Measurements from ENCODE around the gene MAGEA2. TPM values are rescaled to one million over a fixed set of nuclear protein-coding genes. Genes with fewer than 3 reads are reported as not detected.
"Not testable (repeated sequence)": the region's sequence is repeated elsewhere in the genome, so short reads cannot be mapped to it uniquely, and the experiment has no call there.

Gene MAGEA2
- total and polyA plus RNA-seq, 4 donors = not detected

- Histone ChIP-seq H3K9me3 (ENCODE audit: control insufficient read depth in 4 of 4, low read length in 3 of 4) (no peaks in the 10 kb centered on the region), H3K27ac (ENCODE audit: low read depth in 1 of 2, low read length in 2 of 2) (no peak within 1 kb of the TSS), H3K27me3 (ENCODE audit: control insufficient read depth in 4 of 4, insufficient read depth in 4 of 4, low read length in 3 of 4) (no peaks in the 10 kb centered on the region), H3K36me3 (ENCODE audit: control insufficient read depth in 4 of 4, insufficient read depth in 3 of 4, low read depth in 1 of 4, low read length in 3 of 4) (no peaks in the 10 kb centered on the region), H3K9ac (ENCODE audit: low read depth in 1 of 2, low read length in 2 of 2) (no peak within 1 kb of the TSS), H3K4me3 (ENCODE audit: low read depth in 1 of 3, low read length in 3 of 3) (no peak within 1 kb of the TSS), H3K4me1 (ENCODE audit: control insufficient read depth in 4 of 4, insufficient read depth in 4 of 4, low read length in 3 of 4) (no peaks in the 10 kb centered on the region)
- no peak for DNase-seq (ENCODE audit: low spot score)
- no peak for TF ChIP-seq FOXA1 (IDR thresholded peaks at IDR 0.05)
- no peak for TF ChIP-seq RAD21 (IDR thresholded peaks at IDR 0.05)
- no peak for TF ChIP-seq SP1 (IDR thresholded peaks at IDR 0.05)
- TF ChIP-seq RXRA (IDR thresholded peaks at IDR 0.05) = no peak
- TF ChIP-seq TAF1 (conservative IDR thresholded peaks at IDR 0.05) = no peak
- TF ChIP-seq, protein P1, sequence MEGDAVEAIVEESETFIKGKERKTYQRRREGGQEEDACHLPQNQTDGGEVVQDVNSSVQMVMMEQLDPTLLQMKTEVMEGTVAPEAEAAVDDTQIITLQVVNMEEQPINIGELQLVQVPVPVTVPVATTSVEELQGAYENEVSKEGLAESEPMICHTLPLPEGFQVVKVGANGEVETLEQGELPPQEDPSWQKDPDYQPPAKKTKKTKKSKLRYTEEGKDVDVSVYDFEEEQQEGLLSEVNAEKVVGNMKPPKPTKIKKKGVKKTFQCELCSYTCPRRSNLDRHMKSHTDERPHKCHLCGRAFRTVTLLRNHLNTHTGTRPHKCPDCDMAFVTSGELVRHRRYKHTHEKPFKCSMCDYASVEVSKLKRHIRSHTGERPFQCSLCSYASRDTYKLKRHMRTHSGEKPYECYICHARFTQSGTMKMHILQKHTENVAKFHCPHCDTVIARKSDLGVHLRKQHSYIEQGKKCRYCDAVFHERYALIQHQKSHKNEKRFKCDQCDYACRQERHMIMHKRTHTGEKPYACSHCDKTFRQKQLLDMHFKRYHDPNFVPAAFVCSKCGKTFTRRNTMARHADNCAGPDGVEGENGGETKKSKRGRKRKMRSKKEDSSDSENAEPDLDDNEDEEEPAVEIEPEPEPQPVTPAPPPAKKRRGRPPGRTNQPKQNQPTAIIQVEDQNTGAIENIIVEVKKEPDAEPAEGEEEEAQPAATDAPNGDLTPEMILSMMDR (IDR thresholded peaks at IDR 0.05; ENCODE audit: low read depth, low read length, missing input control) = no peak
- TF ChIP-seq HNF4A (conservative IDR thresholded peaks at IDR 0.05) = no peak
- no peak for TF ChIP-seq GABPA (IDR thresholded peaks at IDR 0.05 in 1 of 2, conservative IDR thresholded peaks at IDR 0.05 in 1 of 2)
- TF ChIP-seq YY1 (IDR thresholded peaks at IDR 0.05) = no peak
- TF ChIP-seq EGR1 (IDR thresholded peaks at IDR 0.05; ENCODE audit: low read depth in 2 of 2) = no peak
- no peak for TF ChIP-seq FOXA2 (IDR thresholded peaks at IDR 0.05)
- TF ChIP-seq, protein P2, sequence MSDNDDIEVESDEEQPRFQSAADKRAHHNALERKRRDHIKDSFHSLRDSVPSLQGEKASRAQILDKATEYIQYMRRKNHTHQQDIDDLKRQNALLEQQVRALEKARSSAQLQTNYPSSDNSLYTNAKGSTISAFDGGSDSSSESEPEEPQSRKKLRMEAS (IDR thresholded peaks at IDR 0.05) = no peak
- WGBS = 89% methylated on average over 19 of the region's 21 CpGs
These were observed 20.2 kb downstream of the MAGEA2 start, which contains the start of the genes CSAG1 and MAGEA12 for GRCh38 chrX:152733261-152733975. CSAG1 (minus strand) TSS chrX:152733721; CDS start chrX:152732460, 1,261 bp downstream. MAGEA12 (plus strand) TSS chrX:152733757; CDS start chrX:152736162, 2,405 bp downstream.

GRCh38 chrX:152725409-152725808, 28.2 kb downstream of the MAGEA2 start:
- WGBS = 77% methylated on average over 7 of the region's 7 CpGs
- no peaks in the 10 kb centered on the region for H3K9me3 ChIP-seq (ENCODE audit: control insufficient read depth in 4 of 4, low read length in 3 of 4)
- DNase-seq (ENCODE audit: low spot score) = no peak
- peaks cover 0 to 2% (median 0%) of the 10 kb centered on the region in 4 donors for H3K27me3 ChIP-seq (ENCODE audit: control insufficient read depth in 4 of 4, insufficient read depth in 4 of 4, low read length in 3 of 4)
- no peak overlapping the region for H3K4me3 ChIP-seq (ENCODE audit: low read depth in 1 of 3, low read length in 3 of 3)
- no peaks in the 10 kb centered on the region for H3K4me1 ChIP-seq (ENCODE audit: control insufficient read depth in 4 of 4, insufficient read depth in 4 of 4, low read length in 3 of 4)
- no peak overlapping the region for H3K27ac ChIP-seq (ENCODE audit: low read depth in 1 of 2, low read length in 2 of 2)
- no peaks in the 10 kb centered on the region for H3K36me3 ChIP-seq (ENCODE audit: control insufficient read depth in 4 of 4, insufficient read depth in 3 of 4, low read depth in 1 of 4, low read length in 3 of 4)
- no peak overlapping the region for H3K9ac ChIP-seq (ENCODE audit: low read depth in 1 of 2, low read length in 2 of 2)
- TF ChIP-seq, protein P1 (IDR thresholded peaks at IDR 0.05; ENCODE audit: low read depth, low read length, missing input control) = no peak
- TF ChIP-seq SP1 (IDR thresholded peaks at IDR 0.05) (no peak), JUND (IDR thresholded peaks at IDR 0.05) (no peak), HNF4G (IDR thresholded peaks at IDR 0.05) (no peak), FOXA1 (IDR thresholded peaks at IDR 0.05) (no peak), TAF1 (conservative IDR thresholded peaks at IDR 0.05) (no peak), RXRA (IDR thresholded peaks at IDR 0.05) (no peak), NR2F2 (IDR thresholded peaks at IDR 0.05) (no peak), REST (IDR thresholded peaks at IDR 0.05) (no peak)
- TF ChIP-seq, protein P2 (IDR thresholded peaks at IDR 0.05) = no peak

DNA sequence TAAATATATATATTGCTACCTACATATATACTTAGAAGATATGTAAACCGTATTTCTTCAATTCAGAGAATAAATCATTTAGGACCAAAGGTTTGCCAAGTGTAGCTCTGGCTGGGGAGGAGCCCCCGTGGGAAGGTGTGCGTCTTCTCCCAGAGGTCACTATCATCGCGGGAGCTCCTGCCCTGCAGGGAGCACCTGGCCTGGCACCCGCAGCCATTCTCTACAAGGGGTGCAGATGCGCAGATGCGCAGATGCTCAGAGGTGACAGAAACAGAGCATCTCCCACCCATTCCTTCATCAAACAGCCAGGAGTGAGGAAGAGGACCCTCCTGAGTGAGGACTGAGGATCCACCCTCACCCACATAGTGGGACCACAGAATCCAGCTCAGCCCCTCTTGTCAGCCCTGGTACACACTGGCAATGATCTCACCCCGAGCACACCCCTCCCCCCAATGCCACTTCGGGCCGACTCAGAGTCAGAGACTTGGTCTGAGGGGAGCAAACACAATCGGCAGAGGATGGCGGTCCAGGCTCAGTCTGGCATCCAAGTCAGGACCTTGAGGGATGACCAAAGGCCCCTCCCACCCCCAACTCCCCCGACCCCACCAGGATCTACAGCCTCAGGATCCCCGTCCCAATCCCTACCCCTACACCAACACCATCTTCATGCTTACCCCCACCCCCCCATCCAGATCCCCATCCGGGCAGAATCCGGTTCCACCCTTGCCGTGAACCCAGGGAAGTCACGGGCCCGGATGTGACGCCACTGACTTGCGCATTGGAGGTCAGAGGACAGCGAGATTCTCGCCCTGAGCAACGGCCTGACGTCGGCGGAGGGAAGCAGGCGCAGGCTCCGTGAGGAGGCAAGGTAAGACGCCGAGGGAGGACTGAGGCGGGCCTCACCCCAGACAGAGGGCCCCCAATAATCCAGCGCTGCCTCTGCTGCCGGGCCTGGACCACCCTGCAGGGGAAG, 39.5 kb downstream of the MAGEA2 start, which contains the start of gene MAGEA2B:
Gene MAGEA2B, plus strand, starts transcription at position 814 of the 973 bp plus-strand sequence. CDS start 2,479 bp downstream, outside the sequence.
- H3K36me3 ChIP-seq (ENCODE audit: control insufficient read depth in 4 of 4, insufficient read depth in 3 of 4, low read depth in 1 of 4, low read length in 3 of 4); H3K27me3 ChIP-seq (ENCODE audit: control insufficient read depth in 4 of 4, insufficient read depth in 4 of 4, low read length in 3 of 4); H3K4me3 ChIP-seq (ENCODE audit: low read depth in 1 of 3, low read length in 3 of 3); H3K4me1 ChIP-seq (ENCODE audit: control insufficient read depth in 4 of 4, insufficient read depth in 4 of 4, low read length in 3 of 4); DNase-seq (ENCODE audit: low spot score); H3K9ac ChIP-seq (ENCODE audit: low read depth in 1 of 2, low read length in 2 of 2); H3K27ac ChIP-seq (ENCODE audit: low read depth in 1 of 2, low read length in 2 of 2); H3K9me3 ChIP-seq (ENCODE audit: control insufficient read depth in 4 of 4, low read length in 3 of 4): not testable (repeated sequence)
- WGBS = no CpG with 5 or more reads among the region's 35 CpGs
